Measurements from ENCODE around the gene TEN1.

DNA sequence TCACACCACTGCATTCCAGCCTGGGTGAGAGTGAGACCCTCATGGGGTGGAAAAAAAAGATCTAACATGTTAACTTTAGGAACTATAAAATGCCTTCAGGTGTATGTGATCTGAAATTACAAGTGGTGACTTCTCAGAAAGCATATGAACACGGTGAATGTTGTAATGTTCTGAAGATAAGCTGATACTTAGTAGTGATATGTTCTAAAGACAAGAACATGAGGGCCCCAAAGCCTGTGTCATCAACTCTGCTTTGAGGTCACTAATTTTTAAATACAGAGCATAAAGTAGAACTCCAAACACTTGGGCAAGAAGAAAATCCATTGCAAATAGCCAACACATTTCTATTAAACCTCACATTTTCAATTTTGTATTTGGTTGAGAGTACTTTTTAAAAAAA is 35.5 kb upstream of the TEN1 start:
- TF ChIP-seq, protein P1, sequence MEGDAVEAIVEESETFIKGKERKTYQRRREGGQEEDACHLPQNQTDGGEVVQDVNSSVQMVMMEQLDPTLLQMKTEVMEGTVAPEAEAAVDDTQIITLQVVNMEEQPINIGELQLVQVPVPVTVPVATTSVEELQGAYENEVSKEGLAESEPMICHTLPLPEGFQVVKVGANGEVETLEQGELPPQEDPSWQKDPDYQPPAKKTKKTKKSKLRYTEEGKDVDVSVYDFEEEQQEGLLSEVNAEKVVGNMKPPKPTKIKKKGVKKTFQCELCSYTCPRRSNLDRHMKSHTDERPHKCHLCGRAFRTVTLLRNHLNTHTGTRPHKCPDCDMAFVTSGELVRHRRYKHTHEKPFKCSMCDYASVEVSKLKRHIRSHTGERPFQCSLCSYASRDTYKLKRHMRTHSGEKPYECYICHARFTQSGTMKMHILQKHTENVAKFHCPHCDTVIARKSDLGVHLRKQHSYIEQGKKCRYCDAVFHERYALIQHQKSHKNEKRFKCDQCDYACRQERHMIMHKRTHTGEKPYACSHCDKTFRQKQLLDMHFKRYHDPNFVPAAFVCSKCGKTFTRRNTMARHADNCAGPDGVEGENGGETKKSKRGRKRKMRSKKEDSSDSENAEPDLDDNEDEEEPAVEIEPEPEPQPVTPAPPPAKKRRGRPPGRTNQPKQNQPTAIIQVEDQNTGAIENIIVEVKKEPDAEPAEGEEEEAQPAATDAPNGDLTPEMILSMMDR (conservative IDR thresholded peaks at IDR 0.05 in 1 of 2, IDR thresholded peaks at IDR 0.05 in 1 of 2; ENCODE audit: low read depth in 1 of 2, low read length in 2 of 2): no peak
- no peak for TF ChIP-seq EZH2 (IDR thresholded peaks at IDR 0.05; ENCODE audit: low read length, missing control alignments)
